OCI-LY1 (cell line): ENCODE measurements around the gene PCBP3.

Experiments
- H2AFZ ChIP-seq: fragments of 200-600 bp; sonication (generic), shearing (Covaris generic); 2 replicates; pipeline ENCODE4 v1.6.0; 2014; ENCODE audit warnings: antibody characterized with exemption, mild to moderate bottlenecking, low read length
- H3F3A ChIP-seq: fragments of 200-600 bp; sonication (generic), shearing (Covaris generic); 2 replicates; pipeline ENCODE4 v1.6.0; 2014; ENCODE audit warnings: mild to moderate bottlenecking, antibody characterized with exemption, low read length, moderate library complexity; ENCODE audit not compliant: insufficient read depth
- H3K27ac ChIP-seq: fragments of 200-600 bp; sonication (generic); 2 replicates; pipeline ENCODE4 v1.5.1; 2014; ENCODE audit warnings: low read length, mixed run types, mild to moderate bottlenecking, low read depth; ENCODE audit not compliant: poor library complexity, severe bottlenecking
- H3K27me3 ChIP-seq: fragments of 200-600 bp; sonication (generic); 2 replicates; pipeline ENCODE4 v1.6.0; 2014; ENCODE audit warnings: antibody characterized with exemption, mild to moderate bottlenecking, low read length, moderate library complexity; ENCODE audit not compliant: insufficient read depth
- H3K36me3 ChIP-seq: fragments of 200-600 bp; sonication (generic); 2 replicates; pipeline ENCODE4 v1.6.1; 2014; ENCODE audit warnings: mild to moderate bottlenecking, antibody characterized with exemption, low read length, moderate library complexity, mixed read lengths; ENCODE audit not compliant: insufficient read depth
- H3K4me1 ChIP-seq: fragments of 200-600 bp; sonication (generic); 2 replicates; pipeline ENCODE4 v1.5.1; 2014; ENCODE audit warnings: mild to moderate bottlenecking, low read length, moderate library complexity; ENCODE audit not compliant: insufficient read depth, severe bottlenecking
- H3K4me2 ChIP-seq: fragments of 200-600 bp; sonication (generic), shearing (Covaris generic); 2 replicates; pipeline ENCODE4 v1.6.1; 2014; ENCODE audit warnings: low read length
- H3K4me3 ChIP-seq: fragments of 200-600 bp; sonication (generic); 2 replicates; pipeline ENCODE4 v1.5.1; 2014; ENCODE audit warnings: low read length, low read depth, mild to moderate bottlenecking, mixed read lengths; ENCODE audit not compliant: poor library complexity, severe bottlenecking
- H3K79me2 ChIP-seq: fragments of 200-600 bp; shearing (Covaris generic); 2 replicates; pipeline ENCODE4 v1.6.1; 2016; ENCODE audit warnings: mixed run types, low read length, mixed read lengths; ENCODE audit not compliant: insufficient read depth
- H3K9ac ChIP-seq: fragments of 200-600 bp; sonication (generic), shearing (Covaris generic); 2 replicates; pipeline ENCODE4 v1.6.1; 2014; ENCODE audit warnings: mild to moderate bottlenecking, low read length, mixed read lengths
- H3K9me2 ChIP-seq: fragments of 200-600 bp; sonication (generic), shearing (Covaris generic); 2 replicates; pipeline ENCODE4 v1.6.1; 2014; ENCODE audit warnings: low read depth, mild to moderate bottlenecking, low read length, mixed read lengths
- H3K9me3 ChIP-seq: fragments of 200-600 bp; shearing (Covaris generic); 2 replicates; pipeline ENCODE4 v1.6.1; 2014; ENCODE audit warnings: low read length, mixed read lengths
- H4K20me1 ChIP-seq: fragments of 200-600 bp; sonication (generic), shearing (Covaris generic); 2 replicates; pipeline ENCODE4 v1.6.0; 2016; ENCODE audit warnings: mild to moderate bottlenecking, low read length; ENCODE audit not compliant: insufficient read depth
- CTCF ChIP-seq: fragments of 200-600 bp; sonication (generic), shearing (Covaris generic); IDR thresholded peaks from 2 replicates; pipeline ENCODE4 v1.5.1; 2017; ENCODE audit warnings: mild to moderate bottlenecking, antibody characterized with exemption, low read length, moderate library complexity, mixed read lengths
- EZH2 ChIP-seq: fragments of 200-600 bp; sonication (generic), shearing (Covaris generic); IDR thresholded peaks from 2 replicates; pipeline ENCODE4 v1.8.0; 2017; ENCODE audit warnings: borderline replicate concordance, mixed run types, mild to moderate bottlenecking, antibody characterized with exemption, low read length, moderate library complexity, mixed read lengths

Gene PCBP3

DNA sequence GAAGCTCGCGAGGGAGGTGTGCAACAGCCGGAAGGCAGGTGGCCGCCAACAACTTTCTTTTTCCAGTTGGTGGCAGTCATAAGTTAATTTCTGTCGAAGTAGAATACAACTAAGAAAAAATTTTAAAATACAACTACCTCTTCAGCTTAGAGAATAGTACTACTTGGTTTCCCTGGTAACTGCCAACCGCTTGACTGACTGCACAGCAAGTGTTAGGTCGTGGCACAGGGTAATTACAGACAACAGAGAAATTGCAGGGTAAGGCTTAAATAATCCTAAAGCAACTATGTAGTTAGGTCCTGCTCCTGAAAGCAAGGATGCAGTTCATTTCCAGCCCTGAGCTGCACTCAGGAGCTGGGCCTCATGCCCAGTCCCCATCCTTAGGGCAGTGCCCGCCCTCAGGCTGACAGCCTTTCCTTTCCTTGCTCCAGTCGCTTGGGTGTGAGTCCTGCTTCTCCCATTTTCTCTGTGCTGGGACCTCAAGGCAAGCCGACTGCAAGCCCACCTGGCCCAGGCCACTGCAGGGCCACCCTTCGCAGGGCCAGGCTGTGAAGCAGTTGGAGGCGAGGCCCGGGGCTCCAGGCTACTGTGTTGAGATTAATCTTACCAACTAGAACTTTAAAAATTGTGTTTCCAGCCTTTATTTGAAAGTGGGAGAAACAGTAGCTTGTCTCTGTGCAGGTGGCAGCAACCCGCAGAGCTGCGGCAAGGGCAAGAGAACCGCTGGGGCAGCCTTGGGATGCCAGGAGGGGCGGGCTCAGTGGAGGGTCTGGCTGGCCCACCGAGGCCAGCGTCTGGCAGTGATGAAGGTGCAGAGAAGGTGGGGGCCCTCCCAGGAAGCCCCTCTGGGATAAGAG is 148.3 kb downstream of the PCBP3 start:
- H3K27me3 ChIP-seq, result no peaks in the 10 kb centered on the region
- H3K9me3 ChIP-seq, result no peaks in the 10 kb centered on the region
- H3K36me3 ChIP-seq, result no peaks in the 10 kb centered on the region
- H2AFZ ChIP-seq, result no peak overlapping the region
- H3F3A ChIP-seq, result no peaks in the 10 kb centered on the region
- no peak overlapping the region for H3K4me2 ChIP-seq
- no peaks in the 10 kb centered on the region for H3K79me2 ChIP-seq
- no peak overlapping the region for H3K27ac ChIP-seq
- no peaks in the 10 kb centered on the region for H3K9me2 ChIP-seq
- no peak overlapping the region for H3K4me3 ChIP-seq
- TF ChIP-seq CTCF (no peak), EZH2 (no peak)
- H4K20me1 ChIP-seq, result no peaks in the 10 kb centered on the region
- H3K4me1 ChIP-seq, result no peaks in the 10 kb centered on the region
- H3K9ac ChIP-seq, result no peak overlapping the region

- Histone ChIP-seq H2AFZ (no peak overlapping the region), H3K9me2 (no peaks in the 10 kb centered on the region), H3K4me2 (no peak overlapping the region), H3K27ac (no peak overlapping the region), H3K79me2 (no peaks in the 10 kb centered on the region), H3K9ac (no peak overlapping the region), H4K20me1 (no peaks in the 10 kb centered on the region), H3K4me1 (no peaks in the 10 kb centered on the region), H3K36me3 (no peaks in the 10 kb centered on the region), H3F3A (no peaks in the 10 kb centered on the region), H3K27me3 (no peaks in the 10 kb centered on the region), H3K4me3 (no peak overlapping the region), H3K9me3 (no peaks in the 10 kb centered on the region)
- no peak for TF ChIP-seq EZH2
- TF ChIP-seq CTCF, result no peak
These were observed 149.3 kb downstream of the PCBP3 start for GRCh38 chr21:45792682-45793383.

DNA sequence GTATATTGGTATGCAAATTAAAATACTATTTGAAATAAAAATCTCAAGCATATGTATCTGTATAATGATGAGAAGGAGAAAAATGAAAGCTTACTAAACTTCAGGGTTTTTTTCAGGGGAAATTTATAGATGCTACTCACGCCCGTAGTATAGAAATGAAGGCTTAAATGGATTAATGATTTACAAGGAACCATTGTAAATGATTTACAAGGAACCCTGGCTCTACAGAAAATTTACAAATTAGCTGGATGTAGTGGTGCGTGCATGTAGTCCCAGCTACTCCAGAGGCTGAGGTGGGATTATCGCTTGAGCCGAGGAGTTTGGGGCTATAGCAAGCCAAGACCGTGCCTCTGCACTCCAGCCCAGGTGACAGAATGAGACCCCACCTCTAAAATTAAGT is 150.5 kb downstream of the PCBP3 start:
- Histone ChIP-seq H3K4me3 (no peak overlapping the region), H3K27me3 (no peaks in the 10 kb centered on the region), H2AFZ (no peak overlapping the region), H3K36me3 (no peaks in the 10 kb centered on the region), H3F3A (no peaks in the 10 kb centered on the region), H3K4me1 (no peaks in the 10 kb centered on the region), H3K9me2 (no peaks in the 10 kb centered on the region), H3K79me2 (no peaks in the 10 kb centered on the region), H3K9ac (no peak overlapping the region), H3K4me2 (no peak overlapping the region), H3K9me3 (no peaks in the 10 kb centered on the region), H3K27ac (no peak overlapping the region), H4K20me1 (no peaks in the 10 kb centered on the region)
- TF ChIP-seq CTCF, result no peak
